DMS114 treated with DMSO at 0.1 percent for 48 hours (cell line): ENCODE data around the gene ADAMTSL1.

Experiments
- DNase-seq: peaks from one replicate; lab custom pipeline; 2025; ENCODE audit not compliant: unreplicated experiment; lab: John Stamatoyannopoulos, UW

ADAMTSL1 gene

DNA sequence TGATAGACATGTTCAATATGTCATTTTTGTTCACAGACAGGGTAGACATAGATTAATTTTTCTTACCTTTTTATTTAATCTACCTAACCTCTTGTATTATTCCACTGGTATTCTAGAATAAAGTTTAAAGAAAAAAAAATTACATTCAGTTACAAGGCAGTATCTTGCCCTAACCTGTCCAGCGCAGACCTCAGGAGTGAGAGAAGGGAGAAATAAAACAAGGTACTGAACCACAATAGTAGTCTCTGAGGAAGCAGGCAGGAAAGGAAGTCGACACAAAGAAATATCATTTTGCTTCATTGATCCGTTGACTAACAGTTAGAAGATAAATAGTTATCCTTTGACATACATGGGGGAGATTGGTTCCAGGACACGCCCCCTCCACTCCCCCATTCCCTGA is 12.5 kb upstream of the ADAMTSL1 start:
- DNase-seq = no peak

DNA sequence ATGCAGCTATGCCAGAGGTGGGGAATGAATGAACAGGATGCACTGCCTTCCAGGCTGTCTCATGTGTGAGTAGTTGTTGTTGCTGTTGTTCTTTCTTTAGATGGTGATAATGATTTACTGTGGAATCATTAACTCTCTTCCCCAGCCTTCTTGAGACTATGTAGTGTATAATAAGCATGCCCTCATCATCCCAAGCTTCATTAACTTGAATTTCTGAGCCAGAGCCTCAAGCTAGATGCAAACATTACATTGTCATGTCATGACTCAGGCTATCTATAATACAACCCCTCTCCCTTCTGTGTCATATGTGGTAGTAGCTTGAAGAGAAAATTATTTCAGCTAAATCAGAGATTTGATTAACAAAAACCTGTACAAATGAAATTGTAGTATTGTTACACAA is 10.0 kb upstream of the ADAMTSL1 start:
- no peak for DNase-seq

DNA sequence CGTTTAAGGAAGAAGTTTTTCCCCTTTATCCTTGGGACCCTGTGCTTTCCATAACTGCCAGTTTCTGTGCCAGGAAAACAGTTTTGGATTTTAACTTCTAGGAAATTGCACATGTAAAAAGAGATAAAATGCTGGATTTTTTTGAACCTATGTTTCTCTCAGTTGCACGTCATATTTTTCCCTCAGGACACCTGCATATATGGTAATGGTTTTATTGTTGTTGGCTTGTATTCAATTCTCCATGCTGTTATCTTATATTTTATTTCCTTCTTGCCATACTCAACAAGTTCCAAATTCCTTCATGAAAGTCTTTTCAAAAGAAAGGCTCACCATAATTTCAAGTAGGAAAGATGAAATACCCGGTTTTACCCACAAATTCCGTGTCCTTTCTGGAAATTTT is 7.9 kb upstream of the ADAMTSL1 start:
- DNase-seq = no peak

- no peak for DNase-seq
Measured at GRCh38 chr9:18467696-18468095, 6.3 kb upstream of the ADAMTSL1 start.

- DNase-seq = no peak
Measured at GRCh38 chr9:18472435-18472834, 1.5 kb upstream of the ADAMTSL1 start.

DNA sequence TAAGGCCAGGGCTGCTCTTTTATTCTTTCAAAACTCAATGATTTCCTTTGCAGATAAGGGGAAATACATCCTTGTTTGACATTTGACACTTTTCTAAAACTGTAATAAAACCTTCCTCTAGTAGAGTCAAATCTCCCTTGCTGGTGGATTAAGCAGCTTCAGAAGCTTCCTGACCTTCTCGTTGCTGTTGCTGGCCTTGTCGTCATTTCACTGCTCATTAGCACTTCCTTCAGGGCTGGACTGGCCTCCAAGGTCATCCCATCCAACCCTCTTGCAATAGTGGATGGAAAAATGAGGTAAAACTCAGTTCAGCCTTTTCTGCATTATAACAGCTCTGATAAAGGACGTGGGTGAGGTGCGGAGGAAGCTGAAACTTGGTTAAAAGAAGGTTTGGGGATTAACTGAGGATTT is 1.1 kb upstream of the ADAMTSL1 start:
- no peak for DNase-seq

DNA sequence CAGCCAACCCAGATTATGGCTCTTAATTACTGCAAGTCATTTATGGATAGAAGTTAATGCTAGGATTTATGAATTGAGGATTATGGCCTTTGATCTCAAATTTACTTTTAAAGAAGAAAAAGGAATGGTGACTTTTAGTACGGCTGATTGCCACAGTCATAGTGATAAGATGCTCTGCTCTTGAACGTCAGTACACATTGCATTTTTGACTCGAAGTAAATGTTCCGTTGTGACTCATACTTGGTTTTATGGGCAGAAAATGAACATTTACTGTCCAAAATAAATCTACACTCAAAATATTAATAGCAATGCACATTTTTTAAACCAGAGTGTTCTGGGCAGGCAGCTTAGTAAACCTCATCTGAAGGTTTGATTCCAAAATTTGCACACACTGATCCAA is 830 bp downstream of the ADAMTSL1 start:
- DNase-seq = no peak

GRCh38 chr9:18477121-18477660 is 3.2 kb downstream of the ADAMTSL1 start:
- no peak for DNase-seq

GRCh38 chr9:18477719-18478118 is 3.8 kb downstream of the ADAMTSL1 start:
- DNase-seq = no peak

DNA sequence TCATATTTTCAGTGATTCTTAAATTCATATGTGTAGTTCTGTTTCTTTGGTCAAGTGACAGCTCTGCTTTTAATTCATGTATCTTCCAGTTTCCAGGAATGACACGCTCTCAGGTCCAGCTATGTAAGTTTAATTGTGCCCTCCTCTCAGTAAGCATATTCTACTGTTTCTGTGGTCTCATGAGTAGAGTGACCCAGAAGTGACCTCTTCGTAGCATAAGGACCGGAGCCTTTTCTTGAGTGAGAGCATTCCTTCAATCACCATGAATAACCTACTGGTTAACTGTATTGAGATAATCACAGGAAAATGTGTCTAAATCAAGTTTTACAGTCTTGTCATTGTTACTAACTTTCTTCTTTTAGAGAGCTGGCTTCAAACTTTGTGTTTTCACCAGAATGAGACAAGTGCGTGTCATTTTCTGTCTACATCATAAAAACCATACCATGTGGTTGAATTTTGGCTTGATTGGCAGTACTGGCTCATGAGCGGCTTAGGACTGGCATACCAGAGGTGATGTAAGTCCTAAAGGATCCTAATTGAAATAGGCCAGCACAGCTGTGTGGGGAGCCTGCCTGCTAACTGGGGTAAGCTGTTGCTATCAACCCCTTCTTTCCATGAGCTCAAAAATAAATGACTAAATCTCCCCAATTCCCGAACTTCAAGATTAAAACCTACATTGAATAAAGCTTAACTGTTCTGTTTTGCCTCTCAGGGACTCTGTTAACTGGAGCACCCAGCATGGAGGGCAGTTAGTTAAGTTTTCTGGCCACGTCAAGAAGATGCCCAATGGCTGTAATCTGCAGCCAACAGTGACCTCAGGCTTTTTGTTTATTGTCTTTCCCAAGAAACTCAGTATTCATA is 4.8 kb downstream of the ADAMTSL1 start:
- DNase-seq = no peak

DNA sequence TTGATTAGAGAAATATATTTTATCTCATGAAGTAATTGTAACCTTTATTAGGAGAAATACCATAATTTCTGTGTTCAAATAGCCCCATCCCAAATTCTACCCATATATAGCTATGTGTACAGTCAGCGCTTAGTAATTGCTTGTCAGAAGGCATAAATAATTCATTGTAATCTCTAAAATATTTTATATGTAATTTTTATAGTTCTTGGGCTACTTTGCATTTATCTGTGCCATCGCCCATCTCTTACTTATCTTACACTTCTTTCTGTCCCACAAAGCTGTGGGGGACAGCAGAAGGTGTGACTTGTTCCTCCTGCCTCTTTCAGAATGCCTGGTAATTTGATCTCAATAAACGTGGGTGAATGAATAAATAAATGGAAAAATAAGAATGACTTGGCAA is 5.5 kb downstream of the ADAMTSL1 start:
- DNase-seq = no peak

GRCh38 chr9:18480662-18481093 is 6.7 kb downstream of the ADAMTSL1 start:
- DNase-seq = no peak

- DNase-seq = no peak
Measured at GRCh38 chr9:18482371-18482770, 8.4 kb downstream of the ADAMTSL1 start.

DNA sequence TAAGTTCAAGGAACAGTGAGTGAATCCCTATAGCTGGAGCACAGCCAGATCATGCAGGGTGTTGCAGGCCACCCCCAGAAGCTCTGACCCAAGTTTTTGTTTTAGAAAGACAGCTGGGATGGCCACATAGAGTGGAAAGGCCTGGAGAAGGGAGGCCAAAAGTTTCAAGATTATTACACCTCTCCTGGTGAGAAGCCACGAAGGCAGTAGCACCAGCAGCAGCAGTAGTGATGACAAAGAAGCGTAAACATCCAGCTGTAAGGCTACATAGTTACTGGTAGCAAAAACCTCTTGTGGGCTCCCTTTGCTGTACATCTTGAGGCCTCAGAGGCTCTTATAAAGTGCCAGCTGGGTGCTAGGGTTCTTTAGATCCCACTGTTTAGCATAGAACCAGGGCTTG is 11.8 kb downstream of the ADAMTSL1 start:
- no peak for DNase-seq

DNA sequence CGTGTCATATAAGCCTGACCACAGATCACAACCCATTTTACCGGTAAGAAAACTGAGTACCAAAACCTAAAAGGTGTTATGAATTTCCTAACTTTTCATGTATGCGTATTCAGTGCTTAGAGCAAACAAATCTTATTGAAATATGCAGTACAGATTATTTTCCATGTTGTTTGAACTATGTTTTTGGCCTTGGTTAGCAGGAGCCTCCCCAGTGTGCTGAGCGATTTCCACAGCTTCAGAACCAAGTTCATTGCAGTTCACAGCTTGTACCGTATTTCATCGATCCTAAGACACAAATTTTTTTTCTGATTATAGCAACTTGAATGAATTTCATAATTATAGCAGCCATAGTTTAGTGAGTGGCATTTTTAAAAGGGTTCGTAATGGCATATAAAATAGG is 13.7 kb downstream of the ADAMTSL1 start:
- no peak for DNase-seq

DNA sequence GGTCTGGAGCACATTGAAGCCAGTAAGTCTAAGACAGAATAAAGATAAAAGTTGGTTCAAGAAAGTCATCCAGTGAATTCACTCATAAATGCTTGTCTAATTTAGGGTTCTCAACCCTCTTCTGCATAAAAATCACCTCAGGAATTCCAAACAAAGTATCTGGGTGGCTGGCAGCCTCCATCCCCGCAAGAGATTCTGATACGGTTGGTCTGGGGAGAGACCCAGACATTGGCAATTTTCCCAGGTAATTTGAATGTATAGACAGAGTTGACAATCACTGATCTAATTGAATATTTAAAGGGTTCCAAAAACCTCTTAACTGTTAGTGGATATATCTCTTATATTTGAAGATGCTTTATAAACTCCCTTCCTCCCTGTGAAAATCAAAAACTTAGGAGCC is 14.9 kb downstream of the ADAMTSL1 start:
- no peak for DNase-seq

DNA sequence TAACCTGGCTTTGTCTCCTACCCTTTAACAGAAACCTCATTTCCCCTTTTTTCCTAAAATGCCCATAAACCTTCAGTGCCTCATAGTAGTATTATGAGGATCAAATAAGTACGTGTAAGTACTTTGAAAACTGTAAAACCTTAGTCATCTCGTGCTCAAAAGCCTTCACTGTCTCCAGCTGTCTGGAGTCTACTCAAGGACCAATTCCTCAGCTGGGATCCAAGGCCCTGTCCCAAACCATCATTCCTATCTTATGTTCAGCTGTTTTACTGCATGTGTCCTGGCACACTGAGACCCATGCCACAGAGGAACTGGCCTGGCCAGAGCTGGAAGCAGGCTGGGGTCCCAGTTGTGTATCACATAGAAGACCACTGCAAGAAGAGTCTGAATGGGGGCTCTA is 15.9 kb downstream of the ADAMTSL1 start:
- no peak for DNase-seq

- DNase-seq = no peak
Measured at GRCh38 chr9:18490641-18491370, 16.9 kb downstream of the ADAMTSL1 start.

DNA sequence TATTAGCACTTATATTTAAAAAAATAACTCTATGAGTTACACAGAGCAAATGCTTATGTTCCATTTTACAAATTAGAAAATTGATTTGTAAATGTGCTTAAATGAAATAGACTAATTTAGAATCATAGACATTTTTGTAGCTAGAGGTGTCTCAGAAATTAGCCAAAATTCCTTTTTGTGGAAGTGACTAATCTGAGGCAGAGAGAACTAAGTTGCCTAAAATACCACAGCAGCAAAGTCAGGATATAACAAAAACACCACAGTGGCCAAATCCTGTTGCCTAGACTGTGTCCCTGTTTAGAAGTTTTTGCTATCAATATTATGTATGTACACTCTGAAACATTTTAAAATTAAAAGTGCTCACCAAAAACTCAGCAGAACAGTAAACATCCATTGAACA is 18.7 kb downstream of the ADAMTSL1 start:
- DNase-seq = no peak

DNA sequence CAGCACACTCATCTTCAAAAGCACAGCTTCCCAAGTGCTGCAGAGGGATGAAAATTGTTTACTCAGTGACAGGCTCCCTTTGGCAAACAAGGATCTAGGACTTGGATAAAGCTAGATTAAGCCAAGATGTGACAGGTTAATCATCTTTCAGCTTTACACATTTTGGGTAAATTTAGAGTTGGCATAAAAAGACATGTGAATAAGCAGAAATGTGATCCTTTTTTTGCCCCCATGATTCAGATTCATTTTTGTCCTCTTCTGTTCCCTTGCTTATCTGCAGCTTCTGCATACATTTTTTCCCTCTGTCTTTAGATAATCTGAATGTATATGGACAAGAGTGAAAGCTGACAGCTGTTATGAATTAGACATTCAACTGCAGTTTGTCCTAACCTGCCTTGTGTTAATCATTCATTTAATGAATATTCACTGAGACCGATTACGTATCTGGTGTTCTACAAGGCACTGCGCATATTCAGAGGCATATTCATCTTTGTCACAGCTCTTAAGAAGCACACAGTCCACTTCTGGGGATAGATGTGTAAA is 19.6 kb downstream of the ADAMTSL1 start:
- no peak for DNase-seq

GRCh38 chr9:18495065-18495464 is 21.1 kb downstream of the ADAMTSL1 start:
- no peak for DNase-seq
